ENCODE data around the gene USP47.

DNA sequence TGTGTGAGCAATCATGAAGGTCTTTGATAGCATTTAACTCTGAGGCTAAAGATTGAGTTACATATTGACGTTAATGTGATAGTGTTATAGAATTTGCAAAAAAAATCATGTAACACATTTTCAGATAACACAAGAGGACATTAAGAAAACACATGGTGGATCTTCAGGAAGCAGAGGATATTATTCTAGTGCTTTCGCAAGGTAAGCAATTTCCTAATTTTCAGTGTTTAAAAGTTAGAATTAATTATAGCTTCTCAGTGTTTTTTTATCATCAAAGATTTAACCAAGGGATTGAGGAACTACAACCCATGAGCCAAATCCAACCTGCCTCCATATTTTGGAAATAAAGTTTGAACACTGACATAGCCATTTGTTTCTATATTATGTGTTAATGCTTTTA lies 88.1 kb downstream of the USP47 start:
- TF ChIP-seq, protein P1, sequence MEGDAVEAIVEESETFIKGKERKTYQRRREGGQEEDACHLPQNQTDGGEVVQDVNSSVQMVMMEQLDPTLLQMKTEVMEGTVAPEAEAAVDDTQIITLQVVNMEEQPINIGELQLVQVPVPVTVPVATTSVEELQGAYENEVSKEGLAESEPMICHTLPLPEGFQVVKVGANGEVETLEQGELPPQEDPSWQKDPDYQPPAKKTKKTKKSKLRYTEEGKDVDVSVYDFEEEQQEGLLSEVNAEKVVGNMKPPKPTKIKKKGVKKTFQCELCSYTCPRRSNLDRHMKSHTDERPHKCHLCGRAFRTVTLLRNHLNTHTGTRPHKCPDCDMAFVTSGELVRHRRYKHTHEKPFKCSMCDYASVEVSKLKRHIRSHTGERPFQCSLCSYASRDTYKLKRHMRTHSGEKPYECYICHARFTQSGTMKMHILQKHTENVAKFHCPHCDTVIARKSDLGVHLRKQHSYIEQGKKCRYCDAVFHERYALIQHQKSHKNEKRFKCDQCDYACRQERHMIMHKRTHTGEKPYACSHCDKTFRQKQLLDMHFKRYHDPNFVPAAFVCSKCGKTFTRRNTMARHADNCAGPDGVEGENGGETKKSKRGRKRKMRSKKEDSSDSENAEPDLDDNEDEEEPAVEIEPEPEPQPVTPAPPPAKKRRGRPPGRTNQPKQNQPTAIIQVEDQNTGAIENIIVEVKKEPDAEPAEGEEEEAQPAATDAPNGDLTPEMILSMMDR (IDR thresholded peaks at IDR 0.05), result no peak
- no peak for TF ChIP-seq EZH2 (IDR thresholded peaks at IDR 0.05)
- TF ChIP-seq EZH2phosphoT487 (IDR thresholded peaks at IDR 0.05), result no peak

All from neural progenitor cell (in vitro differentiated cells).